ENCODE data around the gene TOR1AIP2. TPM values are rescaled to one million over a fixed set of nuclear protein-coding genes. Genes with fewer than 3 reads are reported as not detected.

The TOR1AIP2 gene
- total RNA-seq, 1 experiment from 2014 or later: 121 TPM

DNA sequence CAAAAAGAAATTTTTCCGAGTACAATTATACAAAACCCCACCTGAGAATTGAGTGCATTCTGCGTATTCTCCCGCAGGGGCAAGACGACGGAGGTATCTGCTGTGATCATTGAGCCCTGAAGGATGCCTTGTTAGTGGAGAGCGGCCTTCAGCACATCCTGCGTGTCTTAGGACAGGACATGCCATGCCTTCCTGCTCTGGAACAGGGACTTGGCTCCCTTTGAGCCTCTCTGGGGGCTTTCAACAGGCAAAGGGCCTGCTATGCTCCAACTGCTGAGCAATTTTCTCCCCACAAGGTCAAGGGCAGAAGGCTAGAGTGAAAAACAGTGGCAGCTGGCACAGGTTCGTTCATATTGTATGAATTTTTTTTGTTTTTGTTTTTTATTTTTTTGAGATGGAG is 52.4 kb downstream of the TOR1AIP2 start:
- Mint-ChIP-seq H3K4me3 (ENCODE audit: low read depth, unreplicated experiment) (no peak overlapping the region), H3K36me3 (ENCODE audit: insufficient read depth, unreplicated experiment) (no peaks in the 10 kb centered on the region), H3K4me1 (ENCODE audit: low read depth, unreplicated experiment) (no peaks in the 10 kb centered on the region), H3K27ac (ENCODE audit: unreplicated experiment) (no peak overlapping the region), H3K27me3 (ENCODE audit: unreplicated experiment) (peaks cover 43% of the 10 kb centered on the region), H3K9me3 (ENCODE audit: low read depth, unreplicated experiment) (no peaks in the 10 kb centered on the region)
- intact Hi-C loops (cut with micrococcal nuclease; ENCODE audit: unreplicated experiment): no loop called here
- TF ChIP-seq, protein P1, sequence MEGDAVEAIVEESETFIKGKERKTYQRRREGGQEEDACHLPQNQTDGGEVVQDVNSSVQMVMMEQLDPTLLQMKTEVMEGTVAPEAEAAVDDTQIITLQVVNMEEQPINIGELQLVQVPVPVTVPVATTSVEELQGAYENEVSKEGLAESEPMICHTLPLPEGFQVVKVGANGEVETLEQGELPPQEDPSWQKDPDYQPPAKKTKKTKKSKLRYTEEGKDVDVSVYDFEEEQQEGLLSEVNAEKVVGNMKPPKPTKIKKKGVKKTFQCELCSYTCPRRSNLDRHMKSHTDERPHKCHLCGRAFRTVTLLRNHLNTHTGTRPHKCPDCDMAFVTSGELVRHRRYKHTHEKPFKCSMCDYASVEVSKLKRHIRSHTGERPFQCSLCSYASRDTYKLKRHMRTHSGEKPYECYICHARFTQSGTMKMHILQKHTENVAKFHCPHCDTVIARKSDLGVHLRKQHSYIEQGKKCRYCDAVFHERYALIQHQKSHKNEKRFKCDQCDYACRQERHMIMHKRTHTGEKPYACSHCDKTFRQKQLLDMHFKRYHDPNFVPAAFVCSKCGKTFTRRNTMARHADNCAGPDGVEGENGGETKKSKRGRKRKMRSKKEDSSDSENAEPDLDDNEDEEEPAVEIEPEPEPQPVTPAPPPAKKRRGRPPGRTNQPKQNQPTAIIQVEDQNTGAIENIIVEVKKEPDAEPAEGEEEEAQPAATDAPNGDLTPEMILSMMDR (IDR thresholded peaks at IDR 0.05; ENCODE audit: unreplicated experiment): no peak
- CTCF ChIA-PET: interaction anchor here (0.6 to 1.8 kb wide), 3 partner anchors 10 to 615 kb away, joined by 3 to 6 read pairs (median 3); no protein-coding TSS in a partner anchor
- BruUV-seq (replicated peaks): no TSS peak
- no peak for DNase-seq

DNA sequence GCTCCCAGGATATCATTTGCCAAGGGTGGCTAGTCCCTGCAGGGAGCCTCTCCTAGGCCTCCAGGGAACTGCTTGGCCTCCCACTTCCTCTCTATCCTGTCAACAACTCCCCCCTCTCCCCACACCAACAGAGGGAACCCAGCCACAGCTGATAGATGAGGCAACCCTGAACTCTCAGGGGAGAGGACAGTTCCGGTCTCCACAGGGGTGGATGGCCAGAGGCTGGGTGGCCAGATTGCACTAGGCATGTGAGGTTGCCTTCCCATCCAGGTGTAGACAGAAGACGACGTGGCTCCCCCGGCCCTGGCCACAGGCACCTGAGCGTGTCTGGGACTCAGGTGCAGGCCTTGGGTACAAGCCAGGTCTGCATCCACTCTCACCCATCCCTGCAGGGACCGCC is 53.3 kb downstream of the TOR1AIP2 start:
- H3K4me1 Mint-ChIP-seq (ENCODE audit: low read depth, unreplicated experiment): no peaks in the 10 kb centered on the region
- H3K27me3 Mint-ChIP-seq (ENCODE audit: unreplicated experiment): peaks cover 52% of the 10 kb centered on the region
- BruUV-seq (replicated peaks): no TSS peak
- DNase-seq: no peak
- no peak overlapping the region for H3K4me3 Mint-ChIP-seq (ENCODE audit: low read depth, unreplicated experiment)
- TF ChIP-seq, protein P1 (IDR thresholded peaks at IDR 0.05; ENCODE audit: unreplicated experiment): no peak
- no peaks in the 10 kb centered on the region for H3K36me3 Mint-ChIP-seq (ENCODE audit: insufficient read depth, unreplicated experiment)
- CTCF ChIA-PET: no interaction called here
- intact Hi-C loops (cut with micrococcal nuclease; ENCODE audit: unreplicated experiment): no loop called here
- no peaks in the 10 kb centered on the region for H3K9me3 Mint-ChIP-seq (ENCODE audit: low read depth, unreplicated experiment)
- no peak overlapping the region for H3K27ac Mint-ChIP-seq (ENCODE audit: unreplicated experiment)

DNA sequence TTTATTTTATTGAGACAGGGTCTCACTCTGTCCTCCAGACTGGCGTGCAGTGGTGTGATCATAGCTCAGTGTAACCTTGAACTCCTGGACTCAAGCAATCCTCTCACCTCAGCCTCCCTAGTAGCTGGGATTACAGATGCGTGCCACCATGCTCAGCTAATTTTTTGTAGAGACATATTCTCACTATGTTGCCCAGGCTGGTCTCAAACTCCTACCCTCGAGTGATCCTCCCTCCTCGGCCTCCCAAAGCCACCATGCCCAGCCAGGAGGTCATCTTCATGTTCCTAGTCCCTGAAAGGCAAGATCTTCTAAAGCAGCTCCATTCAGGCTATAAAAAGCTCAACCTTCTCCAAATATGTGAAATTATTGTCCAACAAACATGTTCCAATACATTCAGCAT is 53.9 kb downstream of the TOR1AIP2 start:
- Mint-ChIP-seq H3K4me3 (ENCODE audit: low read depth, unreplicated experiment) (no peak overlapping the region), H3K4me1 (ENCODE audit: low read depth, unreplicated experiment) (no peaks in the 10 kb centered on the region), H3K9me3 (ENCODE audit: low read depth, unreplicated experiment) (no peaks in the 10 kb centered on the region), H3K27me3 (ENCODE audit: unreplicated experiment) (peaks cover 58% of the 10 kb centered on the region), H3K36me3 (ENCODE audit: insufficient read depth, unreplicated experiment) (no peaks in the 10 kb centered on the region), H3K27ac (ENCODE audit: unreplicated experiment) (no peak overlapping the region)
- CTCF ChIA-PET: interaction anchor here (0.8 kb wide), 1 partner anchor 231 kb away, joined by 3 read pairs; no protein-coding TSS in a partner anchor
- intact Hi-C loops (cut with micrococcal nuclease; ENCODE audit: unreplicated experiment): no loop called here
- TF ChIP-seq, protein P1 (IDR thresholded peaks at IDR 0.05; ENCODE audit: unreplicated experiment): no peak
- no peak for DNase-seq
- BruUV-seq (replicated peaks): no TSS peak

DNA sequence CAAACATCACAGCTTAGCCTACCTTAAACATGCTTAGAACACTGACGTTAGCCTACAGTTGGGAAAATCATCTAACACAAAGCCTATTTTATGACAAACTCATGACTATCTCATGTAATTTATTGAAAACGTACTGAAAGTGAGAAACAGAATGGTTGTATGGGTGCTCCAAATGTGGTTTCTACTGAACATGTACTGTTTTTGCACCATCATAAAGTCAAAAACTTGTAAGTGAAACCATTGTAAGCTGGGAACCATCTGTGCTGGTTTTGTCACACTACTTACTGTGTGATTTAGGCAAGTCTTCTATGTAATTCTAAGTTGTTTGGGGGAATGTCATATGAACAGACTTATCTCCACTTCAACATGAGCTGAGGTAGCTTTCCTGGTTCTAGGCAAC is 55.5 kb downstream of the TOR1AIP2 start:
- peaks cover 69% of the 10 kb centered on the region for H3K27me3 Mint-ChIP-seq (ENCODE audit: unreplicated experiment)
- intact Hi-C loops (cut with micrococcal nuclease; ENCODE audit: unreplicated experiment): no loop called here

More for the DNA sequence above, 55.5 kb downstream of the TOR1AIP2 start:
- no peaks in the 10 kb centered on the region for H3K9me3 Mint-ChIP-seq (ENCODE audit: low read depth, unreplicated experiment)
- no peaks in the 10 kb centered on the region for H3K4me1 Mint-ChIP-seq (ENCODE audit: low read depth, unreplicated experiment)
- H3K36me3 Mint-ChIP-seq (ENCODE audit: insufficient read depth, unreplicated experiment): no peaks in the 10 kb centered on the region
- DNase-seq: no peak
- no peak overlapping the region for H3K27ac Mint-ChIP-seq (ENCODE audit: unreplicated experiment)
- no TSS peak for BruUV-seq (replicated peaks)
- TF ChIP-seq, protein P1 (IDR thresholded peaks at IDR 0.05; ENCODE audit: unreplicated experiment): no peak
- H3K4me3 Mint-ChIP-seq (ENCODE audit: low read depth, unreplicated experiment): no peak overlapping the region
- CTCF ChIA-PET: interaction anchor here (1.1 to 2.9 kb wide), 2 partner anchors 9 to 12 kb away, joined by 3 to 8 read pairs; no protein-coding TSS in a partner anchor

Measured in Calu3 (cell line).